Stimulated activated CD4-positive, alpha-beta T cell treated with anti-CD3 and anti-CD28 coated beads, TNF-alpha, amount 100 ng/mL, for 48 hours (primary cell): ENCODE measurements around the gene GGA1.
A peak's percentile ranks its signal among the peaks of the same experiment; 100 is the strongest.

Experiments used
- DNase-seq, 3 donors: peaks; one replicate each; pipeline ENCODE4 v3.0.0-alpha.2; 2020; ENCODE audit warnings: low read depth in 3 of 3

Gene GGA1

GRCh38 chr22:37674951-37675929, 66.6 kb downstream of the GGA1 start, which contains the start of gene LGALS1:
LGALS1 (plus strand) TSS chr22:37675636; CDS start chr22:37675703, 67 bp downstream.
- peak in 2 of 3 donors; percentile 51 to 71 for DNase-seq

DNA sequence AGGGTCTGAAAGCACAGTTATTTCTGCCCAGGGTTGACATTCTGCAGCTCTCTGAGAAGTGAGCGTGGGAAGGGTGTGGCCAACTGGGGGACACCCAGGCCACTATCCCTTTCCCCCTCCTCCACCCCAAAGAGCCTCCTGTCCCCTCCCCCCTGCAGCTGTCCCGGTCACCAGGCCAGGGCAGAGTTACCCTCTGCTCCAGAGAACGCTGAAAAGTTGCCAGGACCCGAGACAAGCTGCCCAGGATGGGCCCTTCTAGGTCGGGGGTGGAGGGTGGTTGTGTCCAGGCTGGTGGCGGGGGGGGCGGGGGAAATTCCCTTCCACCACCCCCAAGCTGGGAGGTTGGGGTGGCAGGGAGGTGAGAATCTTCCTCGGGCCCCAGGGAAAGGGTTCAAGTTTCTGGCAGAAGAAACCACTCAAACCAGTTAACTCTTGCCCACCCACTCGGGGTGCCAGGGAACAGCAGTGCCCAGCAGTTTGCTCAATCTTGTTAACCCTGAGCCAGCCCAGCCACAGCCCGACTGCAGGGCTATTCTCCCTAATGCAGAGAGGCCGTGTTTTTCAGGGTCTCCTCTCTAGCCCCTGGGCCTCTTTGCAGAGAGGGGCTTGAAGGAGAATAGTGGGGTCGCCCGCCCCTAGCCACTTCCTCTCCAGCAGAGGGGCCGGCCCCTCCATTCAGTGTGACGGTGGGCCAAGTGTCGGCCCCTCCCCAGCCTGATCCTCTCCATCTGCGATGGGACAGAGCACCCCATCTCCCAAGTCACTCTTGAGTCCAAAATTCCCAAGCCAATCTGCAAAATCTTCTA, 67.5 kb downstream of the GGA1 start:
- DNase-seq = no peak

GRCh38 chr22:37676736-37677492, 68.3 kb downstream of the GGA1 start:
- DNase-seq = peak; percentile 85 to 95 (median 90)

DNA sequence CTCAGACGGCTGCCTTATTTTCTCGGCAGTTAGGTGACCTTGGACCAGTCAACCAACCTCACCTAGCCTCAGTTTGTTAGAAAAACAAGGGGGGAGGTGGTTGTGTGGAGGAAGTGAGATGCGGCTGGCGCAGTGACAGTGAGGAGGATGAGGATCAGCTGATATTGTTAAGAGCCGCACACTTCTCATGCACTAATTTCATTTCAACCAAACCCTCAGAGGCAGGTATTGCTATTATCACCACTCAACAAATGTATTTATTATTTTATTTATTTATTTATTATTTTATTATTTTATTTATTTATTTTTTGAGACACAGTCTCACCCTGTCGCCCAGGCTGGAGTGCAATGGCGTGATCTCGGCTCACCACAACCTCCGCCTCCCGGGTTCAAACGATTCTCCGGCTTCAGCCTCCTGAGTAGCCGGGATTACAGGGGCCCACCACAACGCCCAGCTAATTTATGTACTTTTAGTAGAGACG, 68.9 kb downstream of the GGA1 start:
- no peak for DNase-seq

- DNase-seq = no peak
Observed at GRCh38 chr22:37678372-37678771, 69.7 kb downstream of the GGA1 start.

DNA sequence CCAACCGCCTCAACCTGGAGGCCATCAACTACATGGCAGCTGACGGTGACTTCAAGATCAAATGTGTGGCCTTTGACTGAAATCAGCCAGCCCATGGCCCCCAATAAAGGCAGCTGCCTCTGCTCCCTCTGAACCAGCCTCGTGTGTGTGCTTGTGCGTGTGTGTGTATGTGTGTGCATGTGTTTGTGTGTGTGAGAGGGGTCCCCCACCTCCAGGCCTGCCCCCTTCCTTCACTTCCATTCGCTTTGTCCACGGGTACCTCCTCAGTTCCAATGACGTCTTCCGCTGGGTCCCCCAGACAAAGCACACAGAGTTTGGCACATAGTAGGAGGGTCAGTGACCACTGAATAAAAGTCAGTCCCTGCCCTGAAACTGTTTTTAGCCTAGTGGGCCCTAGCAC, 71.0 kb downstream of the GGA1 start:
- DNase-seq = no peak

- DNase-seq = no peak
Observed at GRCh38 chr22:37680191-37680851, 71.7 kb downstream of the GGA1 start.

- no peak for DNase-seq
Observed at GRCh38 chr22:37681001-37681424, 72.4 kb downstream of the GGA1 start.

DNA sequence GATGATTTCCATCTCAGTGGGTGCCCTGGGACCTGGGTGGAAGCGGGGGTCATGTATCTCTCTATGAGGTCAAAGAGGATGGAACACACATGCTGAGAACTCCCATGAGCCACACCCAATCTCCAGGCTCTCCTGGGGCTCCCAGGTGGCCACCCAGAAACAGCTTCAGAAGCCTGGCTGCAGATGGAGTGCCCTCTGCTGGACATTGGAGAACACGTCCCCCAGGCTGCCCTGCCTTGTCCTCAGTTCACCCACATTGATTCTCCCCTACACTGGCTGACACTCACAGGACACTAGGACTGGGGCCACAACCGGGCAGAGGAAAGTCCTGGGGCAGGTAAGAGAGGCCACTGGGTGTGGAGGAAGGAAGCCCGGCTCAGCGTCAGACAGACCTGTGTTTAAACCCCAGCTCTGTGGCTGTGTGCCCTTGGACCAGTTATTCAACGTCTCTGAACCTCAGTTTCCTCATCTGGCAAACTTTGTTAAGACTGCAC, 73.0 kb downstream of the GGA1 start:
- peak in 2 of 3 donors; percentile 63 to 75 for DNase-seq
